ENCODE data around the gene NAXE.

The NAXE gene

DNA sequence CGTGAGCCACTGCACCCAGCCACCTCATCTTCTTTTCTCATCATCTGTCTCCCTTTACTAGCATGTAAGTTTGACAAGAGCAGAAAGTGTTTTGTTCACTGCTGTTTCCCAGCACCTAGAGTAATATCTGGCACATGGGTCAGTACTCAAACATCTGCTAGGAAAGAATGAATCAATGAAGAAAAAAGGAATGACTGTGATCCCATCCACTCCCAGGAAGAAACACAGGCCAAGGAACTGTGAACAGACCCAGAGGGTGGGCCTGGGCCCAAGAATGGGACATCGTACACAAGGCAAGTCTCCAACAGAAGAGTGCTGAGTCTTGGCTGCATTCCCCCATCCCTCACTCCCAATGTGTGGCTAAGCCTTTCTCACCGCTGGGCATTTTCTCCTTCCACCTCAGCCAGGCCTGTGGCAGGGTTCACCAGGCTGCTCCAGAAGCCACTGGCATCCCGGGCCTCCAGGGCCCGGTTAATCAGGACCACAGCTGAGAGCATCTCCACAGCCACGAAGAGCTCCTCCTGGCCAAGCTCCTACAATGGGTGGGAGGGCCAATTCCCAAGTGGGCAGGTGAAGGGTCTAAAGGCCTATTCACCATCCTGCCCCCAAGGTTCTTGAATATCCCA, 37.6 kb upstream of the NAXE start:
- Histone ChIP-seq H3K27ac (ENCODE audit: low read depth, low read length) (no peak overlapping the region), H3K4me3 (ENCODE audit: low read length) (no peak overlapping the region), H3K36me3 (ENCODE audit: control insufficient read depth, insufficient read depth, low read length) (no peaks in the 10 kb centered on the region), H3K9ac (ENCODE audit: low read length) (no peak overlapping the region), H3K27me3 (ENCODE audit: control insufficient read depth, insufficient read depth, low read length) (no peaks in the 10 kb centered on the region), H3K4me1 (ENCODE audit: control insufficient read depth, insufficient read depth, low read length) (no peaks in the 10 kb centered on the region)

DNA sequence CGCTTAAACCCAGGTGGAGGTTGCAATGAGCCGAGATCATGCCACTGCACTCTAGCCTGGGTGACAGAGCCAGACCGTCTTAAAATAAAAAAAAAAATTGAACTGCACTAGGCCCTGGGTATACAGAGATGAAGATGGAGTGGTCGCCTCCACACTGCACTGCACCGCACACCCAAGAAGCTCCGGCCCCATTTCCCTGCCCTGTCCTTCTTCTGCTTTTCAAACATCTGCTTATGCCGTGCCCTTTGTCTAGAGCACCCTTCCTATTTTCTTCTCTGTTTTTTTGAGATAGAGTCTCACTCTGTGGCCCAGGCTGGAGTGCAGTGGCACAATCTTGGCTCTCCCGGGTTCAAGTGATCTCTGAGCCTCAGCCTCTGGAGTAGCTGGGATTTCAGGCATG, 36.6 kb upstream of the NAXE start:
- Histone ChIP-seq H3K9ac (ENCODE audit: low read length) (no peak overlapping the region), H3K4me1 (ENCODE audit: control insufficient read depth, insufficient read depth, low read length) (no peaks in the 10 kb centered on the region), H3K27me3 (ENCODE audit: control insufficient read depth, insufficient read depth, low read length) (no peaks in the 10 kb centered on the region), H3K36me3 (ENCODE audit: control insufficient read depth, insufficient read depth, low read length) (no peaks in the 10 kb centered on the region), H3K4me3 (ENCODE audit: low read length) (no peak overlapping the region), H3K27ac (ENCODE audit: low read depth, low read length) (no peak overlapping the region)

- no peaks in the 10 kb centered on the region for H3K27me3 ChIP-seq (ENCODE audit: control insufficient read depth, insufficient read depth, low read length)
- no peaks in the 10 kb centered on the region for H3K36me3 ChIP-seq (ENCODE audit: control insufficient read depth, insufficient read depth, low read length)
- H3K4me1 ChIP-seq (ENCODE audit: control insufficient read depth, insufficient read depth, low read length) = no peaks in the 10 kb centered on the region
- no peak overlapping the region for H3K4me3 ChIP-seq (ENCODE audit: low read length)
- H3K9ac ChIP-seq (ENCODE audit: low read length) = no peak overlapping the region
- no peak overlapping the region for H3K27ac ChIP-seq (ENCODE audit: low read depth, low read length)
Measured at GRCh38 chr1:156555715-156556114, 35.9 kb upstream of the NAXE start.

DNA sequence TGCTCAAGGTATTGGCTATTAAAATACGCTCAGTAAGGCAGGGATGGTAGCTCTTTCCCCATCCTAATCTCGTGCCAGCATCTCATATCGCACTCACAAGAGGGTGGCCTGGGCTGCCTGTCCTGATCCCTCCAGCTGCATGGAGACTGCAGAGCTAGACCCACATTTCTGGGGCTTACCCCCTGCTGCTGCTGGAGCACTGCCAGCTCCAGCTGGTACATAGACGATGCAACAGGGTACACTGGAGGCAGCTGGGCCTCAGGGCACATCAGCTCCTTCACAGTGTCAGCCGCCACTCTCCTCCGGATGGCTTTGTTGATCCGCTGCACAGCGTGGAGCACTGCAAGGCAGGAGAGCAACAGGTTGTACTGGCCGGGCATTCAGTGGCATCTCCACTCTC, 35.2 kb upstream of the NAXE start:
- Histone ChIP-seq H3K27ac (ENCODE audit: low read depth, low read length) (no peak overlapping the region), H3K4me3 (ENCODE audit: low read length) (no peak overlapping the region), H3K4me1 (ENCODE audit: control insufficient read depth, insufficient read depth, low read length) (no peaks in the 10 kb centered on the region), H3K36me3 (ENCODE audit: control insufficient read depth, insufficient read depth, low read length) (no peaks in the 10 kb centered on the region), H3K9ac (ENCODE audit: low read length) (no peak overlapping the region), H3K27me3 (ENCODE audit: control insufficient read depth, insufficient read depth, low read length) (no peaks in the 10 kb centered on the region)

DNA sequence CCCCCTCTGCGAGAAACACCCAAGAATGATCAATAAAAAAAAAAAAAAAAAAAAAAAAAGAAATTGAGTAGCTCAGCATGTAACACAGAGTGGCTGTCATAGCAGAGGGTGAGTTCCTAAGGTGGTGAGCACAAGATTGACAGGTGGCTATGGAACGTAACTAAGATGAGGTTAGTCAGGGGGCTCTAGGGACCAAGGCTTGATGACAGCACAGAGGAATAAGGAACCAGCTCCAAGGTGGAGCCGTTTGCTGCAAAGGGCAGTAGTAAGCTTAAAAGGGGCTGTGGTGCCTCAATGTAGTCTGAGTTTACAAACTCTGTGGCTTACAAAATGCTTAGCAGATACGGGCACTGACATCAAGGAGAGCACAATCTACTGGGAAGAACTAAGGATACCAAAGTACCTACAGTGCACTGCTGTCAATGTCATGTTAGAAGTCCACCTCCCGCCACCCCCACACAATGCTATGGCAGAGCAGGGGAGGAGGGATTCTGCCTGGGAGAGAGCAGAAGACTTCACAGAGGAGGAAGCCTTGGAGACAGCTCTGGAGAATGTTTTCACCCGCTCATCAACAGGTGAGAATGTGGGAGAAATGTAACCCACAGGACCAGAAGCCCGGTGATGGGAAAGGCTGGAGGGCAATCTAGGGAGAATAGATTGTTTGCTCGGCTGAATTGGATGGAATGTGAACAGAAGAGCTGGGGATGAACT, 32.3 kb upstream of the NAXE start:
- Histone ChIP-seq H3K27me3 (ENCODE audit: control insufficient read depth, insufficient read depth, low read length) (no peaks in the 10 kb centered on the region), H3K9ac (ENCODE audit: low read length) (no peak overlapping the region), H3K27ac (ENCODE audit: low read depth, low read length) (no peak overlapping the region), H3K36me3 (ENCODE audit: control insufficient read depth, insufficient read depth, low read length) (no peaks in the 10 kb centered on the region), H3K4me1 (ENCODE audit: control insufficient read depth, insufficient read depth, low read length) (no peaks in the 10 kb centered on the region), H3K4me3 (ENCODE audit: low read length) (no peak overlapping the region)

DNA sequence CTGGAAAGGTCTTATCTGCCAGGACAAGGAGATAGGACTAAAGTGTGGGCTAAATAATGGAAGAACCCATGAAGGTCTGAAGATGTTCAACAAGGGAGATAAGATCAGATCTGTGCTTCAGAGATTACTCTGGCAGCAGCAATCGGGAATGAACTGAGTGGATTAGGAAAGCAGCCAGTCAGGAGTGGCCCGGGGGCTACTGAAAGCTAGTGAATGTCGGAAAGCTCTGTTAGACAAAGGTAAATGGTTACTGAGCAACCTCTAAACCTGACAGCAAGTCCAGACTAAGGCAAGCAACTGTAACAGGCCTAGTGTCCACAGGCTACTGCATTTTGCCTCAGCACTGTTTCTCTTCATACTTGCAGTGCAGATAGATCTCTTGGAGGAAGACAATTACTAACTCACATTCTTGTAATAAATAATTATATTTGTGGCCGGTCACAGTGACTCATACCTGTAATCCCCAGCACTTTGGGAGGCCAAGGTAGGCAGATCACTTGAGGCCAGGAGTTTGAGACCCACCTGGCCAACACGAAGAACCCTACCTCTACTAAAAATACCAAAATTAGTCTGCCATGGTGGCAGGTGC, 31.7 kb upstream of the NAXE start:
- H3K27me3 ChIP-seq (ENCODE audit: control insufficient read depth, insufficient read depth, low read length) = no peaks in the 10 kb centered on the region
- no peaks in the 10 kb centered on the region for H3K4me1 ChIP-seq (ENCODE audit: control insufficient read depth, insufficient read depth, low read length)
- H3K36me3 ChIP-seq (ENCODE audit: control insufficient read depth, insufficient read depth, low read length) = no peaks in the 10 kb centered on the region
- H3K27ac ChIP-seq (ENCODE audit: low read depth, low read length) = no peak overlapping the region
- H3K9ac ChIP-seq (ENCODE audit: low read length) = no peak overlapping the region
- H3K4me3 ChIP-seq (ENCODE audit: low read length) = no peak overlapping the region

DNA sequence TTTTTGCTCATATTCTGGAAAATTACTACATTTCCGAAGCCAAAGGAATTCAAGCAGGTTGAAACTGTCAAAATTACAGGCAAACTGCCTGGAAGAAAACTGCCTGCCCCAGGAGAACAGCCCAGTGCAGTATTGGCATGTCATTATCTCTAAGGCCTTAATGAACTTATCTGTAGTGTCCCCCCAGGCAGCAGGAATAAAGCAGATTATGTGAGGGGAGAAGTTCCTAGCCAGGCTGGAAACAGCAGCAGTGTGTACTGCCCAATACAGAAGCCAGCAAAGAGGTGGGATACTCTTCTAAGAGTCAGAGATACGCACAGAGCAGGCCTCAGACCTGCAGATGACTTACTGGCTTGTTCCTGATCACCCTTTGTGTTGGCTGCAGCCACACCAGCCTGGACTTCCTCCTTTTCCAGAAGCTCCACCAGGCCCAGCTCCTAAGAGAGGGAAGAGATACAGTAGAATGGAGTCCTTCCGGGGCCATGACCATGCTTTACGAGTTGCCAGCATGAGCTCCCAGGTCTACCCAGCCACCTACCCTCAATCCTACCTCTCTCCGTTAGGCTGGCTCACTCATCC, 30.9 kb upstream of the NAXE start:
- Histone ChIP-seq H3K9ac (ENCODE audit: low read length) (no peak overlapping the region), H3K4me3 (ENCODE audit: low read length) (no peak overlapping the region), H3K27me3 (ENCODE audit: control insufficient read depth, insufficient read depth, low read length) (no peaks in the 10 kb centered on the region), H3K27ac (ENCODE audit: low read depth, low read length) (no peak overlapping the region), H3K4me1 (ENCODE audit: control insufficient read depth, insufficient read depth, low read length) (no peaks in the 10 kb centered on the region), H3K36me3 (ENCODE audit: control insufficient read depth, insufficient read depth, low read length) (no peaks in the 10 kb centered on the region)

GRCh38 chr1:156565519-156565918, 26.1 kb upstream of the NAXE start:
- Histone ChIP-seq H3K4me1 (ENCODE audit: control insufficient read depth, insufficient read depth, low read length) (no peaks in the 10 kb centered on the region), H3K27me3 (ENCODE audit: control insufficient read depth, insufficient read depth, low read length) (no peaks in the 10 kb centered on the region), H3K4me3 (ENCODE audit: low read length) (no peak overlapping the region), H3K36me3 (ENCODE audit: control insufficient read depth, insufficient read depth, low read length) (no peaks in the 10 kb centered on the region), H3K27ac (ENCODE audit: low read depth, low read length) (no peak overlapping the region), H3K9ac (ENCODE audit: low read length) (no peak overlapping the region)

GRCh38 chr1:156566436-156566835, 25.1 kb upstream of the NAXE start:
- Histone ChIP-seq H3K27me3 (ENCODE audit: control insufficient read depth, insufficient read depth, low read length) (no peaks in the 10 kb centered on the region), H3K27ac (ENCODE audit: low read depth, low read length) (no peak overlapping the region), H3K9ac (ENCODE audit: low read length) (no peak overlapping the region), H3K4me1 (ENCODE audit: control insufficient read depth, insufficient read depth, low read length) (peaks cover 4% of the 10 kb centered on the region), H3K4me3 (ENCODE audit: low read length) (no peak overlapping the region), H3K36me3 (ENCODE audit: control insufficient read depth, insufficient read depth, low read length) (no peaks in the 10 kb centered on the region)

DNA sequence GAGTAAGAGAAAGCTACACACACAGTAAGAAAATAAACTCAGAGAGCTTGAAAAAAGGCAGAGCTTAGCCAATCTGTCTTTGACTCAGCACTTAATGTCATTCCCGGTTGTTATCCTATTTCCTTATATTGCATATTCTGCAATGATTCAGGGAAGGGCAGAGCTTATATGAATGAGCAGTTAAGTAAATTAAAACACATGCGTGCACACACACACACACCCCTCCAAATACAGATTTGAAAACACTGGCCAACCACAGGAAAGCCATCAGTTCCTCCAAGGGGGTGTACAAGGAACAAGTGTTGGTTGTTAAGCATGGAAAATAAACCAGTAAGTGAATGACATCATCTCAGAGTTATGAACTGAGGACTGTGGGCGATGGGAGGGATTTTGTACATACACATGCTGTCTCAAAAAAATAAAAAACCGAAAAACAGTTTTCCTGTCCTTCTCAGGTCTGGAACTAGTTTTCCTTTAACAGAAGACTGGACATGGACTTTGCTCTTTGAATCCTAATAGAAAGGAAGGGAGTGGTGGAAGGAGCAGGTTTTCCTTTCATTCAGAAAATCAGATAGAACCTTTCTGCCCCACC, 20.2 kb upstream of the NAXE start:
- H3K9ac ChIP-seq (ENCODE audit: low read length) = peak overlapping the region; percentile 27
- peak overlapping the region; percentile 72 for H3K4me3 ChIP-seq (ENCODE audit: low read length)

DNA sequence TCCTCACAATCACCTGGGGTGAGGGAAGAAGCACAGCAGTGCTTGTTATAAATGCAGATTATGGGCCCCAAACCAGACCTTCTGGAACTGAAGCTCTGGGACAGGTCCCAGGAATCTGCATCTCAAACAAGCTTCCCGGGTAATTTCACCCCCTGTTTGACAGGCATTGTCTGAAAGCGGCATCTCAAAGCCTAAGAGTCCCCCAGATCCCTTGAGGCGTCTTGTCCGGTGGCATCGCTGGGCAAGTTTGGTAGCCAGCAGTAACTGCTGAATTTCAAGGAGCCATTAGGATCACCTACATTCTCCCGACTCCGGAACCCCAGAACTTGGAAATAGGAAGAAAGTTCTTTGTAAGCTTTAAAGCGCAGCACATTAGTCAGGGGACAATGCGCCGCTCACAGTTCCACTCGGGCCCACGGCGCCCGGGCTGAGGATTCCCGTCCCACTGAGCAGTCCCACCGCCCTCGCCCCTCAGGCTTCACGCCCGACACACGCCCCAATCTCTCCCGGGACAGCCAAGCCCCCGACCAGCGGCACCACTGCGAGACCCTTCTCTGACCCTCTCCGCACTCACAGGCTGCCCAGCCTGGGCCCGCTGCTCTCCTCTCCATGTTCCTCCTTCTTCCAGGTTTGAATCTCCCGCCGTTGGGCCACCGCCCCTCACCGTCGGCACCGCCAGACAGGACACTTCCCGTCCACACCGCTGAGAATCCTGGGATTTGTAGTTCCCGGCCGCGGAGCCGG, 19.5 kb upstream of the NAXE start, which contains the start of gene IQGAP3:
Gene IQGAP3, minus strand, starts transcription at position 647 of the 744 bp plus-strand sequence. Its CDS starts 36 bp downstream, at position 611.
- H3K4me3 ChIP-seq (ENCODE audit: low read length) = peak within 1 kb of the TSS; percentile 72
- peak within 1 kb of the TSS; percentile 27 for H3K9ac ChIP-seq (ENCODE audit: low read length)

More for the DNA sequence above, 20.2 kb upstream of the NAXE start:
- H3K27me3 ChIP-seq (ENCODE audit: control insufficient read depth, insufficient read depth, low read length) = peaks cover 3% of the 10 kb centered on the region
- H3K36me3 ChIP-seq (ENCODE audit: control insufficient read depth, insufficient read depth, low read length) = no peaks in the 10 kb centered on the region
- H3K27ac ChIP-seq (ENCODE audit: low read depth, low read length) = no peak overlapping the region
- peaks cover 7% of the 10 kb centered on the region for H3K4me1 ChIP-seq (ENCODE audit: control insufficient read depth, insufficient read depth, low read length)

GRCh38 chr1:156572663-156573018, 18.9 kb upstream of the NAXE start:
- Histone ChIP-seq H3K27me3 (ENCODE audit: control insufficient read depth, insufficient read depth, low read length) (peaks cover 3% of the 10 kb centered on the region), H3K4me1 (ENCODE audit: control insufficient read depth, insufficient read depth, low read length) (peaks cover 7% of the 10 kb centered on the region), H3K4me3 (ENCODE audit: low read length) (peak overlapping the region; percentile 72), H3K27ac (ENCODE audit: low read depth, low read length) (no peak overlapping the region), H3K36me3 (ENCODE audit: control insufficient read depth, insufficient read depth, low read length) (no peaks in the 10 kb centered on the region), H3K9ac (ENCODE audit: low read length) (no peak overlapping the region)

More for the DNA sequence above, 19.5 kb upstream of the NAXE start, which contains the start of gene IQGAP3:
- Histone ChIP-seq H3K27ac (ENCODE audit: low read depth, low read length) (no peak within 1 kb of the TSS), H3K4me1 (ENCODE audit: control insufficient read depth, insufficient read depth, low read length) (peaks cover 7% of the 10 kb centered on the region), H3K27me3 (ENCODE audit: control insufficient read depth, insufficient read depth, low read length) (peaks cover 3% of the 10 kb centered on the region), H3K36me3 (ENCODE audit: control insufficient read depth, insufficient read depth, low read length) (no peaks in the 10 kb centered on the region)
